ENCODE measurements around the gene ENKD1.
"Not testable (repeated sequence)": the region's sequence is repeated elsewhere in the genome, so short reads cannot be mapped to it uniquely, and the experiment has no call there.

ENKD1 gene, protein sequence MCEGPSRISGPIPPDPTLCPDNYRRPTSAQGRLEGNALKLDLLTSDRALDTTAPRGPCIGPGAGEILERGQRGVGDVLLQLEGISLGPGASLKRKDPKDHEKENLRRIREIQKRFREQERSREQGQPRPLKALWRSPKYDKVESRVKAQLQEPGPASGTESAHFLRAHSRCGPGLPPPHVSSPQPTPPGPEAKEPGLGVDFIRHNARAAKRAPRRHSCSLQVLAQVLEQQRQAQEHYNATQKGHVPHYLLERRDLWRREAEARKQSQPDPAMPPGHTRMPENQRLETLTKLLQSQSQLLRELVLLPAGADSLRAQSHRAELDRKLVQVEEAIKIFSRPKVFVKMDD
- 0.75 to 9.9 (median 4.6) reads per million in 18 experiments for total RNA-seq

DNA sequence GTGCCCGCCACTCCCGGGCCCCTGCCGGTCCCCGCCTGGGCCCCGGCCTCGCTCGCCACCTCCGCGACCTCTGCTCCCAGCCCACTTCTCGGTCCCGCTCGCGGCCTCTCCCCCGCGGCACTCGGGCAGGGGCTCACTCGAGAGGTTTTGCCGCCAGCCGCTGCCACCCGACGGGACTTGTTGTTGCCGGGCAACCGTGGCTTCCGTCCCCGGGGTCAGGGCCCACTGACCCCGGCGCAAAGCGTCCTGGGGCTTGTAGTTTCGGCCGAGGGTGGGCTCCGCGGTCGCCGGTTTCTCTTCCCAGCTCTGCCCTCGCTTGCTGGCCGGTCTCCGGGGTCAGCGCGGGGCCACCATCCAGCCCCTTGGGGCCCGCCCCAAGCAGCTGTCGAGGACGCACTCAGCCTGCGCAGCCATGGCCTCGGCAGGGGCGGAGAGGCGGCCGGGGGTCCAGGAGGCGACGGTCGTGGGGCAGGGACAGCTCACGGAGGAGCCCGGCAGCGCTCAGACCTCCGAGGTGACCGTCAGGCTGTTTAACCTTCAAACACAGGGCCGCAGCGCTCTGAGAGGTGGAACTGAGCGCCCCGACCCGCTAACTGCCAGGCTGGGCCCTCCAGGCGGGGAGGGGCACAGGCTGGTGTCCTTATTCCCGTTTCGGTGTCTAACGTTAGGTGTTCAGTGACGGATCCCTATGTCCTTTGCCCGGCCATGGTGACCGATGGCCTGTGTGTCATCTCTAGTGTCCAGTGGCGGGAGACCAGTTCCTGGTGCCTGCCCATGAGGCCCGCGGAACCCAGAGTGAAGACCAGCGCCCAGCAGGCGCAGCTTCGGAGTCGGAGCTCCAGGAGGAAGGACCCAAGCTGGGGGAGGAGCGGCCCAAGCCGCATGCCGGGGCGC is at the start of gene ENKD1, which contains the start of gene C16orf86:
ENKD1 (minus strand) TSS at position 192 of the 894 bp plus-strand sequence. CDS start 308 bp downstream, outside the sequence.
C16orf86 (plus strand) TSS at position 256 of the 894 bp plus-strand sequence; CDS start at position 413, 157 bp downstream.
- DNase-seq = peak; percentile 75 to 85

DNA sequence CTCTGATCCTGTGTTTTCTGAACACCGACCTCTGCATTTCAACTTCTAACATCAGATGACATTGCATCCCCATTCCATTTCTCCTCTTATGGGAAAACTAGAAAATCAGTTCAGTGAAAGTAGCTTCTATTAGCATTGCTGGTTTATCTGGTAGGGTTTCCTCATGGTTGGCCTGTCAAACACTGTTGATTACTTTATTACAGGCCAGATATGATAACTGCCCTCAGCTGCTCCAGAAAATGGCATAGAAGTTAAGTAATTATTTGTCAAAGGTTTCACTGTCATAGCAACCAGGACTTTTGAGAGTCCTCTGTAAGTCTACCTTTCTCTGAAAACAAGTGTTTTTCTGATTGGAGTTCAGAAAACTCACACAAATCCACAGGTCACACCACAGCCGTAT is 49.5 kb upstream of the ENKD1 start:
- DNase-seq = no peak

DNA sequence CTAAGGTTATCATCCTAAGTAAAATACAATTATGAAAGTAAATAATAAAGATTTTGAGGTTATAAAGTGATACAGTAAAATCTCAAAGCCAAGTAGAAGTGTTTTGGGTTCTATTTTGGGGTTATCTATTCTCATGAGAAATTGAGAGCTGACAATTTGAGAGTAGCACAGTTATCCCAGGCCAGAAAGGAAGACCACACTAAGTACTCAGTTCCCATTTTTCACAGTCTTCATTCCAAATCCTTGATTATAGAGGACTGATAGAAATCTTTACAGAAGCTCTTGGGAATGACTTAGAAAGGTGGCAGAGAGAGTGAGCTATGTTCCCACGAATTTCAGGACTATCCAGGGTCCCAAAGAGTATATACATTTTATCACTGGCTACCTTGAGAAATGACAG is 48.0 kb upstream of the ENKD1 start:
- no peak for DNase-seq

DNA sequence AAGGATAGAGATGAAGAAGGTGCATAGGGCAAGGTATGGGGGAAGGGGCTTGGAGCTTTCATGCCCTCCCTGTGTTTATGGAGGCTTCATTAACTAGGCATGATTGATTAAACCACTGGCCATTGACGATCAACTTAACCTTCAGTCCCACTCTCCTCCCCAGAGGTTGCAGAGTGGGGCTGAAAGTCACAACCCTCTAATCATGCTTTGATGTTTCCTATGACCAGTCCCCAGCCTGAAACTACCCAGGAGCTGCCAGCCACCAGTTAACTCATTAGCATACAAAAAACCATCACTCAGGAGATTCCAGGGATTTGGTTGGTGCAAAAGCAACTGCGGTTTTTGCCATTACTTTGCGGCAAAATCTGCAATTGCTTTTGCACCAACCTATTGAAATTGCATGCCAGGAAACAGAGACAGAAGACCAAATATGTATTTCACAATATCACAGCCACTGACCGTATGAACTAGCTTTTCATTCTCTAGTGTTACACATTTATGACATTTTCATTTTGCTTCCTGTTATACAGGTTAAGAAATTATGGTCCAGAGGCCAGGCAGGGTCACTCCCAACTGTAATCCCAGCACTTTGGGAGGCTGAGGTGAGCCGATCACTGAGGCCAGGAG is 47.2 kb upstream of the ENKD1 start:
- peak in 1 of 2 donors; percentile 11 for DNase-seq

DNA sequence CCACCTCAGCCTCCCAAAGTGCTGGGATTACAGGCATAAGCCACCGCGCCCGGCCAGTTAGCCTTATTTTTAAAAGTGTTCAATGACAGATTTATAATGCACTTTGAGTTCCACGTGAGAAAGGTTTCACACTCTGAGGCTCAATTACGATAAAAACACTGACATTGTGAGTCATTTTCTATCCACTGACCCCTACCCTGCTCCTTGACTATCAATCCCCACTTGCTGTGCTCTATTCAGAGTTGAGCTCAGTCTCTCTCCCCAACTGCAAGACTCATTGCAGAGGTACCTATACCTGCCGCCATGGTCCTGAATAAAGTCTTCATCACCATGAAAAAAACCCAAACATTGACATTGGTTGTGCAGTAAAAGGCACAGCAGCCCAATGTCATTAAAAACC is 44.1 kb upstream of the ENKD1 start:
- DNase-seq = no peak

DNA sequence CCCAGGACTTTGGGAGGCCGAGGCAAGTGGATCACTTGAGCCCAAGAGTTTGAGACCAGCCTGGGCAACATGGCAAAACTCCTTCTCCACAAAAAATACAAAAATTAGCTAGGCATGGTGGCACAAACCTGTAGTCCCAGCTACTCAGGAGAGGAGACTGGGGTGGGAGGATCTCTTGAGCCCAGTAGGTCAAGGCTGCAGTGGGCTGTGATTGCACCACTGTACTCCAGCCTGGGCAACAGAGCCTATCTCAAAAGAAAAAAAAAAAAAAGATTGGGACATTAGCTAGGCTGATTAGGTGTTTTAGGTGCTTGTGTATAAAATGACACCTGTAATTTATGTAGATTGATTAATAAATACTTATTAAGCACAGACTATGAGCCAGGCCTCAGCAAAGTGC is 42.5 kb upstream of the ENKD1 start:
- DNase-seq = no peak

DNA sequence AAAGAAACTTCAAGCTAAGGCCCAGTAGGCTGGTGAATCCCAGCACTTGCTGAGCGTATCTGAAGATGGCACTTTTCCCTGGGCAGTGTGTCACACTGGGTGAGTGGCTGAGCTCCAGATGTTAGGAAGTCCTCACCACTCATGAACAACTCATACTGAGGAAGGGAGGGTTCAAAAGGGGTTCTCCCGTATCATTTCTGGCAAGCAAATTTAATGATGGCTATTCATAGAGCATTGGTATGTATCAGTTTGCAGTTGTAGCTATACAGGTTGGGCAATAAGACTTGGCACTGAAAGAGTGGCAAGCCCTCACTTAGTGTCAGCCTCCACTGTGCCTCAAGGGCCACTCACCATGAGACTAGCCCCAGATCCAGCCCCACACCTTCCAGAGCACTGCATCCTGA is 41.8 kb upstream of the ENKD1 start:
- no peak for DNase-seq

DNA sequence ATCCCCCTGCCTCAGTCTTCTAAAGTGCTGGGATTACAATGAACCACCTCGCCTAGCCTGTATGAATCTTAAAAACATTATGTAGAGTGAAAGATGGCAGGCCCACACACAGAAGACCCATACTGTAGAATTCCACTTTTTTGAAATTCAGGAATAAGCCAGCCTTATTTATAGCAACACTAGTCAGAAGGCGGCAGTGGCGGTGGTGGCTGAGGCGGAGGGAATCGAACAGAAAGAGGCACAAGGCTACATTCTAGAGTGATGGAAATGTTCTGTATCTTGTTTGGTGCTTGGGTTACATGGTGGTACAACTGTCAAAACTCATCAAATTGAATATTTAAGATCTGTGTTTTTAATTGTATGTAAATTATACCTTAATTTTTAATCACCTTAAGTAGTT is 41.2 kb upstream of the ENKD1 start:
- DNase-seq = no peak

DNA sequence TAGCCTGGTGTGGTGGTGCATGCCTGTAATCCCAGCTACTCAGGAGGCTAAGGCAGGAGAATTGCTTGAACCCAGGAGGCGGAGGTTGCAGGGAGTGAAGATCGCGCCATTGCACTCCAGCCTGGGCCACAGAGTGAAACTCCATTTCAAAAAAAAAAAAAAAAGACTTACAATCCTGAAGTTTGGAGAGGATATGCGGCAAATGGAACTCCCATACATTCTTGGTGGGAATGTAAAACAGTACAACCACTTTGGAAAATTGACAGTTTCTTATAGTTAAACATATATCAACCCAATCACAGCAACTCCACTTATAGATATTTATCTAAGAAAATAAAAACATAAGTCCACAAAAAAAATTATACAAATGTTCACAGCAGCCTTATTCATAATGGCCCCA is 40.7 kb upstream of the ENKD1 start:
- DNase-seq = no peak

DNA sequence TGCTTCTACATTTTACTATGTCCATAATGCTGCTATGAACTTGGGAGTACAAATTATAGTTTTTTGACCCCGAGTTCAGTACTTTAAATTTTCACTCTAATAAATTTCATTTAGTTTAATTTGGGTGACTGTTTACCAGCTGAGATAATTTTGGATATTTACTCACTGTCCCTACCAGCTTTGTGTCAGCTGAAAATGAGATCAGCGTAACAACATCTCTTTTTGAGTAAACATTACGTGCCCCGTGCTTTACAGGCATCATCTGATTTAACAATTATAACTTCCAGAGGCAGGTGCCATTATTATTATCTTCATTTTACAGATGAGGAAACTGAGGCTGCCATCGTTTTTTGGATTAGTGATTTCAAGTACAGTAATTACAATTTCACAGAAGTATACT is 37.6 kb upstream of the ENKD1 start:
- peak in 1 of 2 donors; percentile 27 for DNase-seq

DNA sequence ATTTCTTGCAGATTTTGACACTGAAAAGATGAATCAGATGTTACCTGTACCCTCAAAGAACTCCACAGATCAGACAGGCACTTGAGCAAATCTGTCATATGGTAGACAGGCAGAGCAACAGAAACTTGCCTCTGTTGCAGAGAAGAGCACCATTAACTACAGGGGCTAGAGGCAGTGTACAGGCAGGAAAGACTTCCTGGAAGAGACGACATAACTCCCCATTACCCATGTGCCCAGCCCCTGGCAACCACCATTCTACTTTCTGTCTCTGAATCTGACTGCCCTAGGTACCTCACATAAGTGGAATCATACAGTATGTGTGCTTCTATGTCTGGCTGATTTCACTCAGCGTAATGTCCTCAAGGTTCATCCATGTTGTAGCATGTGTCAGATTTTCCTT is 37.1 kb upstream of the ENKD1 start:
- no peak for DNase-seq

DNA sequence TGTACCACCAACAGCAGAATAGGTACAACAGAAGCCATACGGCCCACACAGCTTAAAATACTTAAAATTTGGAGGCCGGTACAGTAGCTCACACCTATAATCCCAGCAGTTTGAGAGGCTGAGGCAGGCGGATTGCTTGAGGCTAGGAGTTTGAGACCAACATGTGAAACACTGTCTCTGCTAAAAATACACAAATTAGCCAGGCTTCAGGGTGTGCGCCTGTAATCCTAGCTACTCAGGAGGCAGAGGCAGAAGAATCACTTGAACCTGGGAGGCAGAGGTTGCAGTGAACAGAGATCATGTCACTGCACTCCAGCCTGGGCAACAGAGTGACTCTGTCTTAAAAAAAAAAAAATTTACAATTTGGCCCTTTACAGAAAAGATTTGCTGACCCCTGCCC is 35.6 kb upstream of the ENKD1 start:
- no peak for DNase-seq

DNA sequence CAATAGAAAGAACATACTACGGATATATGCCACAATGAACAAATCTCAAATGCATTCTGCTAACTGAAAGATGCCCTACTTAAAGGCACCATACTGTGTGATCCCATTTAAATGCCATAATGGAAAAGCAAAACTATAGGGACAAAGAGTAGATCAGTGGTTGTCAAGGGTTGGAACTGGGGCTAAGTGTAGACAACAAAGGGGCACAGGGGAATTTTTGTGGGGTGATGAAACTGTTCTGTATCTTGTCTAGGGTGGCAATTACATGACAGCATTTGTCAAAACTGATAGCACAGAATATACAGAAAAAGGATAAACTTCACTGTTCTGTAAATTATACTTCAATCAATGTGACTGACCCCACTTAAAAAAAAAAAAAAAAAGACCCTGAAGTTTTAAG is 34.9 kb upstream of the ENKD1 start:
- DNase-seq = no peak

DNA sequence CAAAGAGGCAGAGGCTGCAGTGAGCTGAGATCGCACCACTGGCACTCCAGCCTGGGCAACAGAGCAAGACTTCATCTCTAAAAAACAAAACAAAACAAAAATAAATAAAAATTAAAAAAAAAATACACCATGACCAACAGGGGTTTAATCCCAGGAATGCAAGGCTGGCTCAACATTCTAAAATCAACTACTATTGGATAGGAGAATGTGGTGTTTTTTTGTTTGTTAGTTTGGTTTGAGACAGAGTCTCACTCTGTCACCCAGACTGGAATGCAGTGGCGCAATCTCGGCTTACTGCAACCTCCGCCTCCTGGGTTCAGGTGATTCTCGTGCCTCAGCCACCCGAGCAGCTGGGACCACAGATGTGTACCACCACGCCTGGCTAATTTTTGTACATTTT is 32.7 kb upstream of the ENKD1 start:
- DNase-seq = no peak

DNA sequence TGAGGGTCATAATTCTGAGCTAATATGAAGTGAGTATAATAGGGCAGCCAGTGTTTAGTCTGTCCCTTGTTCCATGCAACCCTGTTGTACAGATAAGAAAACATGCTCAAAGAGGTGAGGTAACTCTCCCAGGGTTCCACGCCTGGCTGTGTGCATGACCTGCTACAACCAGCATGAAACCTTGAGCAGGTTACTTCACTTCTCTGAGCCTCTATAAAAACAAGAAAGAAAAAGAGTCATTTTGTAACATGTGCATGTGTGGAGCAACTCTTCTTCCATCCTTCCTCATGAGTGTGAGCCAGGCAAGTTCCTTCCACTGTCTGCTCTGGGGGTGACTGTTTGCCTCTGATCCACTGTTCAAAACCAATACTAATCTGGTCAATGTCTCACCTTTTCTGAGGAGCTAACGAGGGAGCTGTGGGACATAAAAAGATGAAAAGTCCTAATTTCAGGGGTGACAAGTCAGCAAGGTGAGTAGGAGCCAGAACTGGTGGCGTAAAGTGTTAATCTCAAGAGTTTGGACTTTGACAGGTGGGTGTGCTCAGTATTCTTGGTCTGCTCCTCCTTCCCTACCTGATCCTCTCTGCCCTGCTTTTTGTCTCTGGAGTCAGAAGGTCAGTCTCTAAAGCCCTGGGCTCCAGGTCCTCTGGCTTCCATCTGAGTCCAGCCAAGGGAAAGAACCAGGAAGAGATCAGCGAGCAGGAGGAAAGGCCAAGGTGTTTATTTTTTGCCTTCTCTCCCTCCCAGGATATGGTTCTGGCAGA is 31.1 kb upstream of the ENKD1 start:
- DNase-seq = peak; percentile 57 to 71

DNA sequence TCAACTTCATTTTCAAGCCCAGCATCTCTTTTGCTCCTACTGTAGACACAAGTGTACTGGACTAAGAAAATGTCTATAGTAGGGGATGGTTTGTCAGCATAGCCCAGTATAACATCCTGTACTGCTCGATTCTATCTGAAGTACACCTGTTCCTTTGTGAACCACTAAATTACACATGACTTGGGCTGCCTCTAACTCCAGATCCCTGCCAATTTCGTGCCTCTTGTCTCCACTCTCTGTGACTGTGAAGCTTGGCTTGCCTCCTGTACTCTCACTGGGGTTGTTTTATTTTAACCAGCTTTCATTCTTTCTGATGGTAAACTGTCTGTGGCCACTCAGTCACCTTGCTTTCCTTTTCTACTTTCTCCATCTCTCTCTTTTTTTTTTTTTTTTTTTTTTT is 28.1 kb upstream of the ENKD1 start:
- no peak for DNase-seq

DNA sequence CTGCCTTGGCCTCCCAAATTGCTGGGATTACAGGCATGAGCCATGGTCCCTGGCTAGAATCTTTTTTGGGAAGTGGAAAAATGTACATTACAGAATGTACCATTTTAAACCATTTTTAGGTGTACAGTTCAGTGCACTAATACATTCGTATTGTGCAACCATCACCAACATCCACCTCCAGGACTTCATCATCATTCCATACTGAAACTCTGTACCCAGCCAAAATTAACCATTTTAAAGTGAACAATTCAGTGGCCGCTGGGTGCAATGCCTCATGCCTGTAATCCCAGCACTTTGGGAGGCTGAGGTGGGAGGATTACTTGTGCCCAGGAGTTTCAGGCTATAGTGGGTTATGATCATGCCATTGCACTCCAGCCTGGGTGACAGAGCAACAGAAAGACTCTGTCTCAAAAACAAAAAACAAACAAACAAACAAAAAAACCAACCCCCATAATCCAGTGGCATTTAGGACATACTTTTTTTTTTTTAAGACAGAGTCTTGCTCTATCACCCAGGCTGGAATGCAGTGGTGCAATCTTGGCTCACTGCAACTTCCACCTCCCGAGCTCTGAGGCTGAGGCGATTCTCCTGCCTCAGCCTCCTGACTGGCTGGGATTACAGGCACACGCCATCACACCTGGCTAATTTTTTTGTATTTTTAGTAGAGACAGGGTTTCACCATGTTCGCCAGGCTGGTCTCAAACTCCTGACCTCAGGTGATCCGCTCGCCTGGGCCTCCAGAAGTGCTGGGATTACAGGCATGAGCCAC is 27.2 kb upstream of the ENKD1 start:
- DNase-seq = not testable (repeated sequence)

DNA sequence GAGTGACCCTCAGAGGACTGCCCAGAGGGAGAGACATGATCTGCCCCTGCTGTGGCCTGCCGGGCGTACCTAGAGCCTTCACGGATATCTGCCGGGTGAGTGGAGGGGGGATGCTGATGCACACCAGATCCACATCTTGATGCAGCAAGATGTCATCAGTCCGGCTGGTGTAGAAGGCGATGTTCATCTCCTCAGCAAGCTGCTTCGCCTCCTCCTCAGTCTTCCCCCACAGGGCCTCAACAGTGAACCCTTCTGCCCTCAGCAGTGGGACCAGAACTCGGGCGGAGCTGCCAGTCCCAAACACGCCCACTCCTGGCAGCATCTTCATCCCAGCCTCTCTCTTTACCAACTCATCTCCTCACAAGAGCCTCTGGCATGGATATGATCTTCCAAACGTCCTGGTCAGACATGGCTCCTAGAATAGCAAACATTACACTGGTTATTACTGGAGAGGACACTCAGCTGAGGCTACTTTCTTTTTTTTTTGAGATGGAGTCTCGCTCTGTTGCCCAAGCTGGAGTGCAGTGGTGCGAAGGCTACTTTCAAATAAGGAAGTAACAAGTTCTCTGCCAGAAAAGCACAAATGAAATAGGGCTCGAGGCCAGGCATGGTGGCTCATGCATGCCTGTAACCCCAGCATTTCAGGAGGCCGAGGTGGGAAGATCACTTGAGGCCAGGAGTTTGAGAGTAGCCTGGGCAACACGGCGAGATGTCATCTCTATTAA is 19.0 kb upstream of the ENKD1 start:
- DNase-seq = no peak

DNA sequence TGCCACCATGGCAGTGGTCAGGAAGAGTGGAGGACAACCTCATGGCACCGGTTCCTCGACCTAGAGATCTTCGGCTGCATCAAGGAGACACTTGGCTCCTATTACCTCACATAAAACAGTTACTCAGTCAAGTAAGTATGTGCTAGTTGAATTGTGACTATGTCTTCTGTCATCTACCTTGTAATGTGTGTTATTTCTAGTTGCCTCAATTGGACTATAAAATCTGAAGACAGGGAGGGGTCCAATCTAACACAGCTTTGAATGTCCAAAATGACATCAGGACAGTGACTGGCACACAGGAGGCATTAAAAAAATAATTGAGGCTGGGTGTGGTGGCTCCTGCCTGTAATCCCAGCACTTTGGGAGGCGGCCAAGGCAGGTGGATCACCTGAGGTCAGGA is 17.2 kb upstream of the ENKD1 start:
- DNase-seq = no peak

DNA sequence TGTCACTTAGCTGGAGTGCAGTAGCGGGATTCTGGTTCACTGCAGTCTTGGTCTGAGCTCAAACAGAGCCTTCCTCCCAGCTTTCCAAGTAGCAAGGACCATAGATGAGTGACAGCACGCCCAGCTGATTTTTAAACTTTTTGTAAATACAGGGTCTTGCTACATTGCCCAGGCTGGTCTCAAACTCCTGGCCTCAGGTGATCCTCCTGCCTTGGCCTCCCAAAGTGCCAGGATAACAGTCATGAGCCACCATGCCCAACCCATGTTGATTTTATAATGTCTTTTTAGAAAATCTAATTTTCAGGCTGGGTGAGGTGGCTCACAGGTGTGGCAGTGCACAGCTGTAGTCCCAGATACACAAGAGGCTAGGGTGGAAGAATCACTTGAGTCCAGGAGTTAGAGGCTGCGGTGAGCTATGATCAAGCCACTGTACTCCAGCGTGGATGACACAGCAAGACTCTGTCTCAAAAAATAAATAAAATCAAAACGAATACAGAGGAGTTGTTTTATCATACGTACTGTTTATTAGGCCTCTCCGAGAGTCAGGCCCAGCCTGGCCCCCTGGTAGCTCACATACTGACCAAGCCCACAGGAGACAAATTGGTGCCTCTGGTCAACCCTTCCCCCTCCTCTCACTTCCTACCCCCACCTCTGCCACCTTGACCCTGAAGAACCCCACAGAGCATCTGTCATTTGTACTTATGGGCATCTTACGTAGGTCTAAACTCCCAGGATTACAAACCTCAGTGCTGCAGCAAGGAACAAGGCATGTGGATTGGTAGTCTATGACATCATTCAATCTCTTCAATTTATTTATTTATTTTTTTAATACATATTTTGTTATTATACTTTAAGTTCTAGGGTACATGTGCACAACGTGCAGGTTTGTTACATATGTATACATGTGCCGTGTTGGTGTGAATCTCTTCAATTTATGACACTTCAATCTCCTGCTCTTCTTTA is 13.7 kb upstream of the ENKD1 start:
- no peak for DNase-seq
